Measurements from ENCODE around the gene COPB1. TPM values are rescaled to one million over a fixed set of nuclear protein-coding genes. Genes with fewer than 3 reads are reported as not detected.

COPB1 gene
- total and polyA plus RNA-seq, 4 donors, result 47.6 to 156 (median 88.3) TPM

DNA sequence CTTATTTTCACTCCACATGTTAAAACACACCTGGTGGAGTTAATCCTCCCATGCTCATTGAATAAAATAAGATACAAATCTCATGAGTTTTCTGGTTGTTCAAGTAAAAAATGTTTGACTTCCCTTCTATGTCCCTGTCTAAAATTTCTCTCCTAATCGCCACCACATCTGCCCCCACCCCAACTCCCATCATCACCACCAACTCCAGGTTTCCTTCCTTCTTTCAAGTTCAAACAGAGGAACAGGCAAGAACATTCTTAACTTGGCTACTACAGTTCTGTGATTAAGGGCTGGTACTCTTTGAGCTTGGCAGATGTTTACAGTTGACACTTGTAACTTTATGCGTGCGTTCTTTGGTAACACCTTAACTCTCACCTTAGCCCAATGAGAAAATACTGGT, 29.7 kb upstream of the COPB1 start:
- no peak overlapping the region for H3K4me3 ChIP-seq
- no peaks in the 10 kb centered on the region for H3K27me3 ChIP-seq (ENCODE audit: control insufficient read depth in 3 of 3, insufficient read depth in 3 of 3, low read length in 2 of 3)
- no peak for ATAC-seq (ENCODE audit: insufficient read depth, low FRiP score)
- H3K4me1 ChIP-seq (ENCODE audit: control insufficient read depth in 5 of 5, insufficient read depth in 5 of 5, low read length in 5 of 5), result no peaks in the 10 kb centered on the region
- WGBS, 2 donors, result 38 to 59% methylated on average over 3 of the region's 3 CpGs
- DNase-seq, result no peak
- TF ChIP-seq CTCF (IDR thresholded peaks at IDR 0.05; ENCODE audit: control extremely low read depth, extremely low read depth), result no peak
- no peak overlapping the region for H3K27ac ChIP-seq (ENCODE audit: low read depth in 1 of 2, low read length in 1 of 2)
- no peaks in the 10 kb centered on the region for H3K36me3 ChIP-seq (ENCODE audit: control insufficient read depth in 4 of 4, insufficient read depth in 4 of 4, low read length in 4 of 4)
- no peaks in the 10 kb centered on the region for H3K9me3 ChIP-seq (ENCODE audit: control insufficient read depth in 4 of 4, insufficient read depth in 3 of 4, low read length in 3 of 4)
- no peak overlapping the region for H3K9ac ChIP-seq (ENCODE audit: insufficient read depth in 1 of 2, low read length in 2 of 2)

- TF ChIP-seq CTCF (IDR thresholded peaks at IDR 0.05; ENCODE audit: control extremely low read depth, extremely low read depth), result no peak
- ATAC-seq (ENCODE audit: insufficient read depth, low FRiP score), result no peak
Measured at GRCh38 chr11:14522801-14523200, 23.2 kb upstream of the COPB1 start.

GRCh38 chr11:14522245-14522644, 22.6 kb upstream of the COPB1 start:
- ATAC-seq (ENCODE audit: insufficient read depth, low FRiP score) (no peak), DNase-seq (no peak)
- peaks cover 0 to 8% (median 2%) of the 10 kb centered on the region in 4 donors for H3K36me3 ChIP-seq (ENCODE audit: control insufficient read depth in 4 of 4, insufficient read depth in 4 of 4, low read length in 4 of 4)
- no peak for TF ChIP-seq CTCF (IDR thresholded peaks at IDR 0.05; ENCODE audit: control extremely low read depth, extremely low read depth)
- H3K27me3 ChIP-seq (ENCODE audit: control insufficient read depth in 3 of 3, insufficient read depth in 3 of 3, low read length in 2 of 3), result no peaks in the 10 kb centered on the region
- no peaks in the 10 kb centered on the region for H3K9me3 ChIP-seq (ENCODE audit: control insufficient read depth in 4 of 4, insufficient read depth in 3 of 4, low read length in 3 of 4)
- H3K27ac ChIP-seq (ENCODE audit: low read depth in 1 of 2, low read length in 1 of 2), result no peak overlapping the region
- WGBS, 2 donors, result 98 to 100% methylated on average over 1 of the region's 1 CpG
- H3K9ac ChIP-seq (ENCODE audit: insufficient read depth in 1 of 2, low read length in 2 of 2), result no peak overlapping the region
- no peak overlapping the region for H3K4me3 ChIP-seq
- peaks cover 2 to 14% (median 4%) of the 10 kb centered on the region in 5 donors for H3K4me1 ChIP-seq (ENCODE audit: control insufficient read depth in 5 of 5, insufficient read depth in 5 of 5, low read length in 5 of 5)

More at GRCh38 chr11:14522801-14523200, 23.2 kb upstream of the COPB1 start:
- WGBS, 2 donors, result 97 to 100% methylated on average over 1 of the region's 1 CpG
- Histone ChIP-seq H3K36me3 (ENCODE audit: control insufficient read depth in 4 of 4, insufficient read depth in 4 of 4, low read length in 4 of 4) (peaks cover 0 to 8% (median 2%) of the 10 kb centered on the region in 4 donors), H3K27me3 (ENCODE audit: control insufficient read depth in 3 of 3, insufficient read depth in 3 of 3, low read length in 2 of 3) (no peaks in the 10 kb centered on the region), H3K4me3 (no peak overlapping the region), H3K9me3 (ENCODE audit: control insufficient read depth in 4 of 4, insufficient read depth in 3 of 4, low read length in 3 of 4) (no peaks in the 10 kb centered on the region), H3K27ac (ENCODE audit: low read depth in 1 of 2, low read length in 1 of 2) (no peak overlapping the region), H3K4me1 (ENCODE audit: control insufficient read depth in 5 of 5, insufficient read depth in 5 of 5, low read length in 5 of 5) (peaks cover 2 to 14% (median 4%) of the 10 kb centered on the region in 5 donors), H3K9ac (ENCODE audit: insufficient read depth in 1 of 2, low read length in 2 of 2) (no peak overlapping the region)
- DNase-seq, result no peak

DNA sequence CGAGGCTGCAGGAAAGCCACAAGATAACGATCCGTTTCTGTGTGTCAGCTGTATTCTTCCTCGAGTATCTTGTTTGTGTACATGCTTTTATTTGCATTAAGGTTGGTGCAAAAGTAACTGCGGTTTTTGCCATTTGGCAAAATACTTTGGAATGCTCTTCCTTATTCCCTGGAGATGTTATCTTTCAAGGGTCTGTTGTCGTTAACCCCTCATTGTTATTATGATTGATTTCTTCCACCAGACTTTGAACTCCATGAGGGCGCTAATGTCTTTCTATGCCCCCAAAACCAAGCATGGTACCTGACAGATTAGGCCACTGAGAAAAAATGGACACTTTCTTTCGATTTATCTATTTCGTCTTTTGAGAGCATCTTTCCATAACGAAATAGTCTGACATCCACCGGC, 21.1 kb upstream of the COPB1 start:
- Histone ChIP-seq H3K4me1 (ENCODE audit: control insufficient read depth in 5 of 5, insufficient read depth in 5 of 5, low read length in 5 of 5) (peaks cover 2 to 14% (median 4%) of the 10 kb centered on the region in 5 donors), H3K4me3 (peak overlapping the region; percentile 62), H3K27ac (ENCODE audit: low read depth in 1 of 2, low read length in 1 of 2) (peak overlapping the region; percentile 89 to 91), H3K9me3 (ENCODE audit: control insufficient read depth in 4 of 4, insufficient read depth in 3 of 4, low read length in 3 of 4) (no peaks in the 10 kb centered on the region), H3K9ac (ENCODE audit: insufficient read depth in 1 of 2, low read length in 2 of 2) (peak overlapping the region; percentile 25 to 98), H3K27me3 (ENCODE audit: control insufficient read depth in 3 of 3, insufficient read depth in 3 of 3, low read length in 2 of 3) (no peaks in the 10 kb centered on the region), H3K36me3 (ENCODE audit: control insufficient read depth in 4 of 4, insufficient read depth in 4 of 4, low read length in 4 of 4) (peaks cover 0 to 13% (median 8%) of the 10 kb centered on the region in 4 donors)
- WGBS, 2 donors, result 13 to 24% methylated on average over 11 of the region's 11 CpGs
- DNase-seq, result no peak
- ATAC-seq (ENCODE audit: insufficient read depth, low FRiP score), result no peak
- TF ChIP-seq CTCF (IDR thresholded peaks at IDR 0.05; ENCODE audit: control extremely low read depth, extremely low read depth), result no peak
